Prostate gland (tissue), 2 donors: Measurements from ENCODE around the gene CACNA1A.

Experiments
- POLR2A ChIP-seq: fragments of 450-650 bp; IDR thresholded peaks from one replicate; pipeline ENCODE4 v1.6.1; 2016; ENCODE audit warnings: antibody characterized with exemption, mild to moderate bottlenecking
- POLR2AphosphoS5 ChIP-seq: sonication (generic); formaldehyde crosslinking; IDR thresholded peaks from one replicate; pipeline ENCODE4 v1.6.1; 2017; ENCODE audit warnings: antibody characterized with exemption
- TF ChIP-seq, protein P1 (sequence below), 4 experiments: fragments of 200-600 bp in 2 of 4; fragments of 450-650 bp in 2 of 4; sonication (generic) in 2 of 4; IDR thresholded peaks; 1 replicate in 3 of 4; 2 replicates in 1 of 4; pipeline ENCODE4 v1.5.1; 2016 to 2019; ENCODE audit warnings: antibody characterized with exemption in 4 of 4, mild to moderate bottlenecking in 2 of 4, moderate library complexity in 2 of 4

GRCh38 chr19:13314761-13315160, 191.5 kb downstream of the CACNA1A start:
- TF ChIP-seq POLR2AphosphoS5 (no peak), POLR2A (no peak)
- TF ChIP-seq, protein P1, sequence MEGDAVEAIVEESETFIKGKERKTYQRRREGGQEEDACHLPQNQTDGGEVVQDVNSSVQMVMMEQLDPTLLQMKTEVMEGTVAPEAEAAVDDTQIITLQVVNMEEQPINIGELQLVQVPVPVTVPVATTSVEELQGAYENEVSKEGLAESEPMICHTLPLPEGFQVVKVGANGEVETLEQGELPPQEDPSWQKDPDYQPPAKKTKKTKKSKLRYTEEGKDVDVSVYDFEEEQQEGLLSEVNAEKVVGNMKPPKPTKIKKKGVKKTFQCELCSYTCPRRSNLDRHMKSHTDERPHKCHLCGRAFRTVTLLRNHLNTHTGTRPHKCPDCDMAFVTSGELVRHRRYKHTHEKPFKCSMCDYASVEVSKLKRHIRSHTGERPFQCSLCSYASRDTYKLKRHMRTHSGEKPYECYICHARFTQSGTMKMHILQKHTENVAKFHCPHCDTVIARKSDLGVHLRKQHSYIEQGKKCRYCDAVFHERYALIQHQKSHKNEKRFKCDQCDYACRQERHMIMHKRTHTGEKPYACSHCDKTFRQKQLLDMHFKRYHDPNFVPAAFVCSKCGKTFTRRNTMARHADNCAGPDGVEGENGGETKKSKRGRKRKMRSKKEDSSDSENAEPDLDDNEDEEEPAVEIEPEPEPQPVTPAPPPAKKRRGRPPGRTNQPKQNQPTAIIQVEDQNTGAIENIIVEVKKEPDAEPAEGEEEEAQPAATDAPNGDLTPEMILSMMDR (IDR thresholded peaks at IDR 0.05) = no peak
